ENCODE measurements around the gene PARK7. TPM values are rescaled to one million over a fixed set of nuclear protein-coding genes. Genes with fewer than 3 reads are reported as not detected.

The PARK7 gene
- total RNA-seq, 1 donor from 2014 or later = 429 TPM

GRCh38 chr1:7972285-7972684 lies 10.8 kb downstream of the PARK7 start:
- Mint-ChIP-seq H3K4me3 (no peak overlapping the region), H3K36me3 (ENCODE audit: low read depth) (peaks cover 51% of the 10 kb centered on the region), H3K27me3 (ENCODE audit: insufficient read depth) (no peaks in the 10 kb centered on the region), H3K4me1 (ENCODE audit: low read depth) (peaks cover 4% of the 10 kb centered on the region), H3K9me3 (no peaks in the 10 kb centered on the region), H3K27ac (no peak overlapping the region)
- intact Hi-C loops (cut with micrococcal nuclease) = no loop called here
- DNase-seq (ENCODE audit: low spot score) = no peak

GRCh38 chr1:7973086-7973485 lies 11.6 kb downstream of the PARK7 start:
- Mint-ChIP-seq H3K4me1 (ENCODE audit: low read depth) (no peaks in the 10 kb centered on the region), H3K36me3 (ENCODE audit: low read depth) (peaks cover 53% of the 10 kb centered on the region), H3K27ac (no peak overlapping the region), H3K27me3 (ENCODE audit: insufficient read depth) (no peaks in the 10 kb centered on the region), H3K4me3 (no peak overlapping the region), H3K9me3 (no peaks in the 10 kb centered on the region)
- no peak for DNase-seq (ENCODE audit: low spot score)
- intact Hi-C loops (cut with micrococcal nuclease) = no loop called here

- Mint-ChIP-seq H3K4me3 (no peak overlapping the region), H3K36me3 (ENCODE audit: low read depth) (peaks cover 52% of the 10 kb centered on the region)
These were observed 13.8 kb downstream of the PARK7 start for GRCh38 chr1:7975212-7975865.

GRCh38 chr1:7980984-7981383 lies 19.5 kb downstream of the PARK7 start:
- H3K27me3 Mint-ChIP-seq (ENCODE audit: insufficient read depth) = no peaks in the 10 kb centered on the region
- H3K9me3 Mint-ChIP-seq = no peaks in the 10 kb centered on the region
- H3K4me3 Mint-ChIP-seq = no peak overlapping the region
- peaks cover 45% of the 10 kb centered on the region for H3K36me3 Mint-ChIP-seq (ENCODE audit: low read depth)
- DNase-seq (ENCODE audit: low spot score) = no peak
- peaks cover 11% of the 10 kb centered on the region for H3K4me1 Mint-ChIP-seq (ENCODE audit: low read depth)
- intact Hi-C loops (cut with micrococcal nuclease) = no loop called here
- no peak overlapping the region for H3K27ac Mint-ChIP-seq

More at GRCh38 chr1:7975212-7975865, 13.8 kb downstream of the PARK7 start:
- no peaks in the 10 kb centered on the region for H3K27me3 Mint-ChIP-seq (ENCODE audit: insufficient read depth)
- no peak overlapping the region for H3K27ac Mint-ChIP-seq
- intact Hi-C loops (cut with micrococcal nuclease) = no loop called here
- DNase-seq (ENCODE audit: low spot score) = no peak
- H3K9me3 Mint-ChIP-seq = no peaks in the 10 kb centered on the region
- H3K4me1 Mint-ChIP-seq (ENCODE audit: low read depth) = no peaks in the 10 kb centered on the region

- Mint-ChIP-seq H3K27me3 (ENCODE audit: insufficient read depth) (no peaks in the 10 kb centered on the region), H3K4me3 (no peak overlapping the region), H3K27ac (no peak overlapping the region), H3K4me1 (ENCODE audit: low read depth) (peaks cover 11% of the 10 kb centered on the region), H3K9me3 (no peaks in the 10 kb centered on the region), H3K36me3 (ENCODE audit: low read depth) (peaks cover 41% of the 10 kb centered on the region)
- intact Hi-C loops (cut with micrococcal nuclease) = loop anchor here (2.0 kb wide), 1 partner anchor 14 kb away; no protein-coding TSS in a partner anchor
- DNase-seq (ENCODE audit: low spot score) = no peak
These were observed 21.7 kb downstream of the PARK7 start for GRCh38 chr1:7983086-7983778.

- DNase-seq (ENCODE audit: low spot score) = no peak
- Mint-ChIP-seq H3K4me3 (no peak overlapping the region), H3K27ac (no peak overlapping the region), H3K36me3 (ENCODE audit: low read depth) (peaks cover 37% of the 10 kb centered on the region), H3K27me3 (ENCODE audit: insufficient read depth) (no peaks in the 10 kb centered on the region), H3K9me3 (no peaks in the 10 kb centered on the region), H3K4me1 (ENCODE audit: low read depth) (peaks cover 11% of the 10 kb centered on the region)
- intact Hi-C loops (cut with micrococcal nuclease) = no loop called here
These were observed 23.3 kb downstream of the PARK7 start for GRCh38 chr1:7984811-7985210.

GRCh38 chr1:7985851-7986612 lies 24.5 kb downstream of the PARK7 start:
- H3K4me1 Mint-ChIP-seq (ENCODE audit: low read depth) = peaks cover 9% of the 10 kb centered on the region
- no peaks in the 10 kb centered on the region for H3K27me3 Mint-ChIP-seq (ENCODE audit: insufficient read depth)
- intact Hi-C loops (cut with micrococcal nuclease) = no loop called here
- no peaks in the 10 kb centered on the region for H3K9me3 Mint-ChIP-seq
- H3K4me3 Mint-ChIP-seq = no peak overlapping the region
- H3K27ac Mint-ChIP-seq = no peak overlapping the region
- H3K36me3 Mint-ChIP-seq (ENCODE audit: low read depth) = peaks cover 39% of the 10 kb centered on the region
- DNase-seq (ENCODE audit: low spot score) = no peak

- Mint-ChIP-seq H3K27me3 (ENCODE audit: insufficient read depth) (no peaks in the 10 kb centered on the region), H3K9me3 (no peaks in the 10 kb centered on the region), H3K36me3 (ENCODE audit: low read depth) (peaks cover 38% of the 10 kb centered on the region), H3K4me3 (no peak overlapping the region), H3K27ac (no peak overlapping the region), H3K4me1 (ENCODE audit: low read depth) (peaks cover 2% of the 10 kb centered on the region)
- intact Hi-C loops (cut with micrococcal nuclease) = no loop called here
- DNase-seq (ENCODE audit: low spot score) = no peak
These were observed 26.0 kb downstream of the PARK7 start for GRCh38 chr1:7987528-7987927.

- Mint-ChIP-seq H3K4me3 (no peak overlapping the region), H3K4me1 (ENCODE audit: low read depth) (no peaks in the 10 kb centered on the region), H3K36me3 (ENCODE audit: low read depth) (peaks cover 35% of the 10 kb centered on the region), H3K9me3 (no peaks in the 10 kb centered on the region), H3K27me3 (ENCODE audit: insufficient read depth) (no peaks in the 10 kb centered on the region), H3K27ac (no peak overlapping the region)
- no peak for DNase-seq (ENCODE audit: low spot score)
- intact Hi-C loops (cut with micrococcal nuclease) = no loop called here
These were observed 27.1 kb downstream of the PARK7 start for GRCh38 chr1:7988576-7988975.

- Mint-ChIP-seq H3K36me3 (ENCODE audit: low read depth) (peaks cover 26% of the 10 kb centered on the region), H3K9me3 (no peaks in the 10 kb centered on the region), H3K27ac (no peak overlapping the region), H3K27me3 (ENCODE audit: insufficient read depth) (no peaks in the 10 kb centered on the region), H3K4me1 (ENCODE audit: low read depth) (no peaks in the 10 kb centered on the region), H3K4me3 (no peak overlapping the region)
- no peak for DNase-seq (ENCODE audit: low spot score)
- intact Hi-C loops (cut with micrococcal nuclease) = no loop called here
These were observed 28.4 kb downstream of the PARK7 start for GRCh38 chr1:7989762-7990428.

- Mint-ChIP-seq H3K27me3 (ENCODE audit: insufficient read depth) (no peaks in the 10 kb centered on the region), H3K9me3 (no peaks in the 10 kb centered on the region), H3K27ac (no peak overlapping the region), H3K4me1 (ENCODE audit: low read depth) (no peaks in the 10 kb centered on the region), H3K4me3 (no peak overlapping the region), H3K36me3 (ENCODE audit: low read depth) (peaks cover 15% of the 10 kb centered on the region)
- intact Hi-C loops (cut with micrococcal nuclease) = no loop called here
- DNase-seq (ENCODE audit: low spot score) = no peak
These were observed 30.3 kb downstream of the PARK7 start for GRCh38 chr1:7991504-7992440.

- Mint-ChIP-seq H3K4me1 (ENCODE audit: low read depth) (no peaks in the 10 kb centered on the region), H3K27ac (no peak overlapping the region), H3K27me3 (ENCODE audit: insufficient read depth) (no peaks in the 10 kb centered on the region), H3K4me3 (no peak overlapping the region), H3K9me3 (no peaks in the 10 kb centered on the region), H3K36me3 (ENCODE audit: low read depth) (peaks cover 15% of the 10 kb centered on the region)
- no peak for DNase-seq (ENCODE audit: low spot score)
- intact Hi-C loops (cut with micrococcal nuclease) = no loop called here
These were observed 31.4 kb downstream of the PARK7 start for GRCh38 chr1:7992885-7993284.
